ENCODE results near the gene COLEC11.

COLEC11 gene

DNA sequence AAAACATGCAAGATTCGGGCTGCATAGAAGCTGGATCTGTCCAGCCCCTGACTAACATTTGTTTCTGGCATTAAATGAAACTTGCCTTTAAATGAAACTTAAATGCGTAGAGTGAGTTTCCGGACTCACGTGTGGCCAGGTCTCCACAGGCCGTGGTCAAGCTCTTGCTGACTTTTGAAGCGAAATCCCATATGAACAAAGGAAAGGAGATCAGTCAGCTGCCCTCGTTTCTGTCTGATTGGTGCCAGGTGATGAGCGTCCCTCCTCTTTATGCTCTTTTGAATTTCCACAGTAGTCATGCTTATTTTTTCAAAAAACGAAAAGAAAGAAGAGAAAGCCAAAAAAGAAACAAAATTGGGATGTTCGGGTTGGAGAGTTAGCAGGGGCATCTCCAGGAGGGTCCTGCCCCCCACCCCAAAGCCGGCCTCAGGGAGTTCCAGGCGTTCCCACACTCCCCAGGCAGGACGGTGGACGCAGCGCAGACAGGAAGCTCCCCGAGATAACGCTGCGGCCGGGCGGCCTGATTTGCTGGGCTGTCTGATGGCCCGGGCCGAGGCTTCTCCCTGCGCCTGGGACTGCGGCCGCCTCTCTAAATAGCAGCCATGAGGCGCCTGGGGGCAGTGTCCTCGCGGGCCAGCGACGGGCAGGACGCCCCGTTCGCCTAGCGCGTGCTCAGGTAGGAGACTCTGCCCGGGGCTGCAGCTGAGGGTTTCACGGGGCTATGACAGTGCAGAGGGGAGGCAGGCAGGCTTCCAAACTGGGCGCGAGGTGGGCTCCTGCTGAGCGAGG is at the start of gene COLEC11:
Gene COLEC11, plus strand, starts transcription at position 620 of the 789 bp plus-strand sequence. CDS start 9,229 bp downstream, outside the sequence.
- no peak within 1 kb of the TSS for H3K4me3 ChIP-seq (ENCODE audit: low read length)
- peak; percentile 15 for DNase-seq (ENCODE audit: low read depth)
- TF ChIP-seq, protein P1, sequence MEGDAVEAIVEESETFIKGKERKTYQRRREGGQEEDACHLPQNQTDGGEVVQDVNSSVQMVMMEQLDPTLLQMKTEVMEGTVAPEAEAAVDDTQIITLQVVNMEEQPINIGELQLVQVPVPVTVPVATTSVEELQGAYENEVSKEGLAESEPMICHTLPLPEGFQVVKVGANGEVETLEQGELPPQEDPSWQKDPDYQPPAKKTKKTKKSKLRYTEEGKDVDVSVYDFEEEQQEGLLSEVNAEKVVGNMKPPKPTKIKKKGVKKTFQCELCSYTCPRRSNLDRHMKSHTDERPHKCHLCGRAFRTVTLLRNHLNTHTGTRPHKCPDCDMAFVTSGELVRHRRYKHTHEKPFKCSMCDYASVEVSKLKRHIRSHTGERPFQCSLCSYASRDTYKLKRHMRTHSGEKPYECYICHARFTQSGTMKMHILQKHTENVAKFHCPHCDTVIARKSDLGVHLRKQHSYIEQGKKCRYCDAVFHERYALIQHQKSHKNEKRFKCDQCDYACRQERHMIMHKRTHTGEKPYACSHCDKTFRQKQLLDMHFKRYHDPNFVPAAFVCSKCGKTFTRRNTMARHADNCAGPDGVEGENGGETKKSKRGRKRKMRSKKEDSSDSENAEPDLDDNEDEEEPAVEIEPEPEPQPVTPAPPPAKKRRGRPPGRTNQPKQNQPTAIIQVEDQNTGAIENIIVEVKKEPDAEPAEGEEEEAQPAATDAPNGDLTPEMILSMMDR (IDR thresholded peaks at IDR 0.05; ENCODE audit: insufficient read depth, low read depth, low read length, missing control alignments): peak; percentile 11

DNA sequence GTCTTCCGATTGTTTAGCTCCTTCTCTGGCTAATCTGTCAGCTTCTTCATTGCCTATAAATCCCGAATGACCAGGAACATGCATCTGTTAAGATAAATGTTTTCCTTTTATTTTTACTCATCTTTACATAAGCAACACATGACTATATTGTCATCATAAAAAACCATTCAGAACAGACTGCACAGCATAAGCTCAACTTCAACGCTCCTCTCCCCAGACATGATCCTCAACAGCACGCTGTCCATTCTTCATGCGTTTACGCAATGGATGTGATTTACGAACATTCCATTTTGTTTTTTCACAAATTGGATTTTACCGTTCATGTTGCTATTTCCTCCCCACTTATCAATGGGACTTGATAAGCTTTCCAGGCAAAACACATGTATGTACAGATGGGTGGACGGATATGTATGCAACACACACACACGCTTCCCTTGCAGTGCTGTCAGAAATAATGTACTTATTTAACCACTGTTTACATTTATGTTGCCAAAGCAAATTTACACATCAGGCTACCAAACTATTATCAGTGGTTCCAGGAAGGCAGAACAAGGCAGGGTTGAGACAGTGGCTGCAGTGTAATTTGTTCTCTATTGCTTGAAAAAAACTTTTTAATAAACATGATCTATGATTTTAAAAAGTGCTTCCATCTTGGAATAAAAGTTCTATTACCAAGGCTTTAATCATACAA is 49.0 kb upstream of the COLEC11 start:
- DNase-seq (ENCODE audit: low read depth): no peak
- TF ChIP-seq, protein P1 (IDR thresholded peaks at IDR 0.05; ENCODE audit: insufficient read depth, low read depth, low read length, missing control alignments): no peak
- H3K4me3 ChIP-seq (ENCODE audit: low read length): no peak overlapping the region

- no peak for DNase-seq (ENCODE audit: low read depth)
- H3K4me3 ChIP-seq (ENCODE audit: low read length): no peak overlapping the region
- TF ChIP-seq, protein P1 (IDR thresholded peaks at IDR 0.05; ENCODE audit: insufficient read depth, low read depth, low read length, missing control alignments): no peak
Observed at GRCh38 chr2:3547915-3548314, 47.0 kb upstream of the COLEC11 start.

DNA sequence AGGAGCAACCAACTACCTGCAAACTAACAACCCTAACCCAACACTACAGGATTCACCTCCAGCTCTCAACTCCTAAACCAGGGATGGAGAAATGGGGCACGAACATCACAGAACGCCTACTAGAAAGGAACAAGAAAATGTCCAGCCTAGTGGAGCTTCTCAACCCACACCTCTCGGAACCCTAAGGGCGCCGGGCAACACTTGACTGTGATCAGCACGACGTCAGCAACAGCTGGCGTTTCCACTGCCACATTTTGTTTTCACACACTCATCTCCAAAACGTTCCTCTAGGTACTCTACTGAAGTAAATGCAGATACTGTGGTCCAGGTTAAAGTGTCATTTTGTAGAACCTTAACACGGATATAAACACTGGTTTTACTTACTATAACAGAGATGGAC is 41.0 kb upstream of the COLEC11 start:
- TF ChIP-seq, protein P1 (IDR thresholded peaks at IDR 0.05; ENCODE audit: insufficient read depth, low read depth, low read length, missing control alignments): no peak
- no peak for DNase-seq (ENCODE audit: low read depth)
- H3K4me3 ChIP-seq (ENCODE audit: low read length): no peak overlapping the region

DNA sequence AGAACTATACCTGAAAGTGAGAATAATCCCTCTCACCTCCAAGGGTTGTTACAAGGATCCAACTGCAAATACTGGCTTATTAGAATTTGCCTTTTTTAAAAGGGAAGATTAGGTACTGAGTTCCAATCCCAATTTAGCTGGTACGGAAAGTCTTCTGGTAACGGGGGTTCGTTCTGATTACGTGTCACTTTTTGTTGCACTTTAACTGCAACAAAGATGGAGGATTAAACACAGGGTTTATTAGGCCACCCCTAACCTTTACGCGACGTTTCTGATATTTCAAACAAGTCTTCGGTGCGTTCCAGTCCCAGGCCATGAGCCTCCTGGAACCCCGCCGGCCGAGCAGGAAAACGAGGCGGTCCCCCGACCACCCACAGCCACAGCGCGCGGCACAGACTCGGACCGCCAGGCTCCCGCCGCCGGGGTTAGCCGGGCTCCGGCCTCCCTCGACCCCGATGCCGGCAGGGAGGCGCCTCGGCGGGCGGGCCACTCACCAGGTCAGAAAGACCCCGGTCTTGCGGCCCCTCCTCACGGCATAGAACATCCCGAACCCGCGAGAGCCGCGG is 37.2 kb upstream of the COLEC11 start:
- TF ChIP-seq, protein P1 (IDR thresholded peaks at IDR 0.05; ENCODE audit: insufficient read depth, low read depth, low read length, missing control alignments): no peak
- peak overlapping the region; percentile 64 for H3K4me3 ChIP-seq (ENCODE audit: low read length)
- DNase-seq (ENCODE audit: low read depth): no peak

- TF ChIP-seq, protein P1 (IDR thresholded peaks at IDR 0.05; ENCODE audit: insufficient read depth, low read depth, low read length, missing control alignments): no peak
- DNase-seq (ENCODE audit: low read depth): peak; percentile 99
- peak within 1 kb of the TSS; percentile 64 for H3K4me3 ChIP-seq (ENCODE audit: low read length)
Observed at GRCh38 chr2:3558205-3559014, 36.5 kb upstream of the COLEC11 start, which contains the start of gene RNASEH1. TSS of gene RNASEH1 (minus strand) at chr2:3558333. CDS start at chr2:3558260, 73 bp downstream.

All from epithelial cell of esophagus (primary cell).